ENCODE results near the gene EYA4.

DNA sequence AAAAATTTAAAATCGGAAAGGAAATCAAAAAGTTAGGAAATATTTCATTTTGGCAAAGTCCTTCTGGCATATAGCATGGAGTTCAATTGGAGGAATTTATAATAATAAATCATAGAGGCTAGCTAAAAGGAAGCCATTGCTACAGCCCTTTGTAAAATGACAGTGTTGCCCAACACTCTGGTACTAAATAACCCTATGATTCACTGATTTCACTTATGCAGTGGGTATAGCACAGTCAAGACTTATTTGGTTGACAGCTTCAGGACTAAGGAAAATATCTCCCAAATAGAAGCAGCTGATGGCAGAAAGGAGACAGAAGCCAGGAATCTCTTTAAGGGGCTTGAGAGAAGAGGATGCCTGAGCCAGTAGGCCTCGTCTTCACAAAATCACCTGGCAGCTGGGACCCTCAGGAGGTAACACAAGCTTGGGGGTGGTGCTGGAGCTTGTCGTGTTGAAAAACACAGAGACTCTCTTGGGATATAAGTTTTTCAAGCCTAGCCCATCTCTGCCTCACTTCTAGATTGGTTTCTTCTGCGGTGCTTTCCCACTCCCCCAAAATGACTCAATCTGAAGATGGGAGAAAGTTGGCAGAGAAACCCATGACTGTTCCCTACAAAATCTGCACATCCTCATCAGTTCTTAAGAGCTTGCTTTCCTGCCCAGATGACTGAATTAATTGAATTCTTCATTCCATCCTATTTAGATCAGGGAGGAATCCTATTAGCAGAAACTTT lies 38.4 kb upstream of the EYA4 start:
- TF ChIP-seq CTCF (IDR thresholded peaks at IDR 0.05) (no peak), POLR2AphosphoS5 (IDR thresholded peaks at IDR 0.05) (no peak), POLR2A (IDR thresholded peaks at IDR 0.05) (no peak), EP300 (IDR thresholded peaks at IDR 0.05) (no peak)
